ENCODE results near the gene PITPNM2.

Gene PITPNM2

GRCh38 chr12:123148655-123149054 lies 2.2 kb downstream of the PITPNM2 start:
- Histone ChIP-seq H3K27ac (ENCODE audit: poor library complexity, severe bottlenecking) (no peak overlapping the region), H3K27me3 (ENCODE audit: insufficient read depth, poor library complexity, severe bottlenecking) (no peaks in the 10 kb centered on the region), H3K9me3 (ENCODE audit: severe bottlenecking) (no peaks in the 10 kb centered on the region), H3K4me3 (ENCODE audit: severe bottlenecking) (no peak overlapping the region), H3K4me1 (ENCODE audit: insufficient read depth, poor library complexity, severe bottlenecking) (peaks cover 3% of the 10 kb centered on the region), H3K36me3 (ENCODE audit: low read depth) (no peaks in the 10 kb centered on the region)
- no peak for TF ChIP-seq CTCF (IDR thresholded peaks at IDR 0.05; ENCODE audit: poor library complexity, severe bottlenecking)
- no peak for DNase-seq (ENCODE audit: low spot score)
- ATAC-seq (ENCODE audit: low read depth) = no peak

GRCh38 chr12:123148223-123148622 lies 2.7 kb downstream of the PITPNM2 start:
- no peak overlapping the region for H3K4me3 ChIP-seq (ENCODE audit: severe bottlenecking)
- no peak overlapping the region for H3K27ac ChIP-seq (ENCODE audit: poor library complexity, severe bottlenecking)
- H3K36me3 ChIP-seq (ENCODE audit: low read depth) = no peaks in the 10 kb centered on the region
- ATAC-seq (ENCODE audit: low read depth) = no peak
- H3K4me1 ChIP-seq (ENCODE audit: insufficient read depth, poor library complexity, severe bottlenecking) = peaks cover 3% of the 10 kb centered on the region
- no peaks in the 10 kb centered on the region for H3K9me3 ChIP-seq (ENCODE audit: severe bottlenecking)
- no peak for TF ChIP-seq CTCF (IDR thresholded peaks at IDR 0.05; ENCODE audit: poor library complexity, severe bottlenecking)
- H3K27me3 ChIP-seq (ENCODE audit: insufficient read depth, poor library complexity, severe bottlenecking) = no peaks in the 10 kb centered on the region
- no peak for DNase-seq (ENCODE audit: low spot score)

GRCh38 chr12:123145211-123145610 lies 5.7 kb downstream of the PITPNM2 start:
- H3K27me3 ChIP-seq (ENCODE audit: insufficient read depth, poor library complexity, severe bottlenecking) = no peaks in the 10 kb centered on the region
- H3K36me3 ChIP-seq (ENCODE audit: low read depth) = no peaks in the 10 kb centered on the region
- ATAC-seq (ENCODE audit: low read depth) (no peak), DNase-seq (ENCODE audit: low spot score) (no peak)
- H3K4me3 ChIP-seq (ENCODE audit: severe bottlenecking) = no peak overlapping the region
- H3K9me3 ChIP-seq (ENCODE audit: severe bottlenecking) = no peaks in the 10 kb centered on the region
- peaks cover 22% of the 10 kb centered on the region for H3K4me1 ChIP-seq (ENCODE audit: insufficient read depth, poor library complexity, severe bottlenecking)
- H3K27ac ChIP-seq (ENCODE audit: poor library complexity, severe bottlenecking) = no peak overlapping the region
- TF ChIP-seq CTCF (IDR thresholded peaks at IDR 0.05; ENCODE audit: poor library complexity, severe bottlenecking) = no peak

- no peak overlapping the region for H3K4me3 ChIP-seq (ENCODE audit: severe bottlenecking)
- DNase-seq (ENCODE audit: low spot score) = no peak
- no peak for TF ChIP-seq CTCF (IDR thresholded peaks at IDR 0.05; ENCODE audit: poor library complexity, severe bottlenecking)
- H3K27ac ChIP-seq (ENCODE audit: poor library complexity, severe bottlenecking) = no peak overlapping the region
- H3K4me1 ChIP-seq (ENCODE audit: insufficient read depth, poor library complexity, severe bottlenecking) = peaks cover 21% of the 10 kb centered on the region
- no peaks in the 10 kb centered on the region for H3K9me3 ChIP-seq (ENCODE audit: severe bottlenecking)
- H3K36me3 ChIP-seq (ENCODE audit: low read depth) = no peaks in the 10 kb centered on the region
- no peaks in the 10 kb centered on the region for H3K27me3 ChIP-seq (ENCODE audit: insufficient read depth, poor library complexity, severe bottlenecking)
- no peak for ATAC-seq (ENCODE audit: low read depth)
Measured at GRCh38 chr12:123143736-123144461, 7.0 kb downstream of the PITPNM2 start.
